Fibroblast of villous mesenchyme (primary cell): ENCODE measurements around the gene HNRNPH2. TPM values are rescaled to one million over a fixed set of nuclear protein-coding genes. Genes with fewer than 3 reads are reported as not detected.
A peak's percentile ranks its signal among the peaks of the same experiment; 100 is the strongest.

Experiments
- DNase-seq: peaks from one replicate; pipeline ENCODE4 v3.0.0-alpha.2; 2010; ENCODE audit warnings: low read depth
- H3K4me3 ChIP-seq: 2 replicates; pipeline ENCODE4 v1.5.1; 2011; ENCODE audit warnings: low read depth, mild to moderate bottlenecking, low read length
- CTCF ChIP-seq: IDR thresholded peaks from 2 replicates; pipeline ENCODE4 v1.5.1; 2012; ENCODE audit warnings: low read depth, mild to moderate bottlenecking, low read length; ENCODE audit not compliant: insufficient read depth
- total RNA-seq: library from RNA; depleted of rRNA; stranded (reverse); fragments of >200 nt; gene quantifications from 2 replicates; pipeline ENCODE4 v1.2.3, GENCODE V29; 2012

The HNRNPH2 gene
- total RNA-seq, 1 donor: 74.7 TPM

DNA sequence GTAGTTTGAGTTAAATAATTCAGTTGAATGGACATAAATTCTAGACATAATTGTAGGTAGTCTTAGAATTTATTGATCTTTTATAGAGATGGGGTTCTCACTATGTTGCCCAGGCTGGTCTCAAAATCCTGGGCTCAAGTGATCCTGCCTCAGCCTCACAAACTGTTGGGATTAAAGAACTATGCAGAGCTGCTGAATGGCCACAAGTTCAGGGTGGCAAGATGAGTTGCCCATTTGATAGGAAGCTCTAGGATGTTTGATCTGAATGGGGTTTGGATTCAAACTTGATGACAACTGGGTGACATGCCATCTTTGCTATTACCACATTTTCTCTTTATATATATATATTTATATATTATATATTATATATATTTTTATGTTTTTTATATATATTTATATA lies 13.7 kb upstream of the HNRNPH2 start:
- no peak for TF ChIP-seq CTCF
- H3K4me3 ChIP-seq: no peak overlapping the region
- no peak for DNase-seq

- TF ChIP-seq CTCF: no peak
- no peak overlapping the region for H3K4me3 ChIP-seq
- DNase-seq: peak; percentile 46
These were observed 12.2 kb upstream of the HNRNPH2 start for GRCh38 chrX:101395789-101396188.

DNA sequence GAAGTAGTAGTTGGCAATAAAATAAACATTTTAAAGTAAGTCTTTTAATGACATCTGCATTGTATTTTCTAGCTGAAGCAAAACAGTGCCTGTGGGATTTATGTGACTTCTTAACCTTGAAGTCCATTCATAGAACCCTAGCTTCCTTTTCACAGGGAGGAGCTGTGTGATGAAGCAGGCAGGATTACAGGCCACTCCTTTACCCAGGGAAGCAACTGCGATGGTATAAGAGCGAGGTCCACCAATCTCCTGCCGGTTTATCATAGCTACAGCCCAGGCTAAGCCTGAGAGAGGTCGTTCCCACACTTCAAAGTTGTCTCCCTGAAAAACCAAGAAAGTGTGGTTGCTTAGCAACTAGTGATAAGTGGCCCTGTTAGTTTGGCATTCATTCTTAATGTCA lies 10.2 kb upstream of the HNRNPH2 start:
- no peak overlapping the region for H3K4me3 ChIP-seq
- TF ChIP-seq CTCF: no peak
- DNase-seq: no peak

GRCh38 chrX:101398694-101399093 lies 9.3 kb upstream of the HNRNPH2 start:
- DNase-seq: no peak
- no peak for TF ChIP-seq CTCF
- H3K4me3 ChIP-seq: no peak overlapping the region

DNA sequence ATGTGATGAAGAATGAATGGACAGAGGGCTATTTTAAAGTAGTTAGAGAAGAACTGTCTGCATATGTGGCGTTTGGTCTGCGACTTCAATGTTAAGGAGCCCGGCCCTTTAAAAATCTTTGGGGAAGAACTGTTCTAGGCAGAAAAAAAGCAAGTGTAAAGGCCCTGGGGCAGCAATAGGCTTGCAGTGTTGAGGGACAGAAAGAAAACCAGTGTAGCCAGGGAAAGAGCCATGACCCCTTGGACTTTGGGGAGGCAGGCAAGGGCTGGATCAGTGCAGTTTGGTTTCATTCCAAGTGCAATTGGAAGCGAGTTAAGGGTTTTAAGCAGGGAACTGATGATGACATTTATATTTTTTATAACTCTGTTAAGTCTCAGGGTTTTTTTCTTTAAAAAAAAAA lies 8.2 kb upstream of the HNRNPH2 start:
- no peak for TF ChIP-seq CTCF
- no peak overlapping the region for H3K4me3 ChIP-seq
- DNase-seq: no peak

DNA sequence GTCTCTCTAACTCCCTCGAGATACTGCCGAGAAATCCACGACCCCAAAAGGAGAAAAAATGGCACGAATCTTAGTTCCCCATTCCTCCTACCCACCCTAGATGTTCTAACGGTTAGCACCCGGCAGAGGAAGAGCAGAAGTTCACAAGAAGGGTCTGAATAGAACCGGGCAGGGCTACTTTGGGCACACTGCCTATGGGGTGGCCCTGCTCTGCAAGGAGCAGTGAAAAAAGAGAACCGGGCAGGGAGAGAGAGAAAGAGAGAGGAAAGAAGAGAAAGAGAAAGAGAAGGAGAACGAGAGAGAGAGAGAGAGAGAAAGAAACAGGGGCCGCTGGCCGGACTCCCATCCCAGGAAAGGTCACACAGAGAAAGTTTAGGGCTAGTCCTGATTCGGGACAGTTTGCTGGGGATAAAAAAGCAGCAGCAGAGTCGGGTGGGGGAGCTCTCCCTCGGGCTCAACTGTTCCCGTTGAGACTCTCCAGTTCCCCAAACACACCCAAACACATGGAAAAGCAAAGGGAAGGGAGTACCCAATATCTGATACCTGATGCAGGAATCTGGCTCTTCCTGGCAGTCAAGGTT lies 765 bp upstream of the HNRNPH2 start:
- TF ChIP-seq CTCF: no peak
- peak overlapping the region; percentile 75 for H3K4me3 ChIP-seq
- DNase-seq: no peak

GRCh38 chrX:101408532-101408841 lies 465 bp downstream of the HNRNPH2 start:
- no peak for DNase-seq
- TF ChIP-seq CTCF: no peak
- peak overlapping the region; percentile 76 for H3K4me3 ChIP-seq
